NCI-H526 treated with DMSO at 0.1 percent for 48 hours (cell line): ENCODE results near the gene ZNF83.

Experiments used
- DNase-seq: peaks from one replicate; lab custom pipeline; 2025; lab: John Stamatoyannopoulos, UW

ZNF83 gene

DNA sequence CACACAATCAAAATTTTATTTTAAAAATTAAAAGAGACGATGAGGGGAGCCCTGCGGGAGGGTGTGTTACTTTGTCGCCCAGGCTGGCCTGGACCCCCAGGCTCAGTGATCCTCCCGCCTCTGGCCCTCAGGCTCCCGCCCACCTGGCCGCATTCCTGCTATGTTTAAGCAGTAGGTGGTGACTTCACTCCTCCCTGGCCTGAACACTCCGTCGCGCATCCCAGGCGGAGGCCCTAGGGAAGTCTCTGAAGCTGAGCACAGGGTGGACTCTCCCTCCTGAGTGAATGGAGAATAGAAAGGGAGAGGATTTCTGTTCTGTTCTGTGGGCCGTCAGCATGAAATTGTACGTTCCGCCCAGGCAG, 68.5 kb downstream of the ZNF83 start:
- peak; percentile 61 for DNase-seq

DNA sequence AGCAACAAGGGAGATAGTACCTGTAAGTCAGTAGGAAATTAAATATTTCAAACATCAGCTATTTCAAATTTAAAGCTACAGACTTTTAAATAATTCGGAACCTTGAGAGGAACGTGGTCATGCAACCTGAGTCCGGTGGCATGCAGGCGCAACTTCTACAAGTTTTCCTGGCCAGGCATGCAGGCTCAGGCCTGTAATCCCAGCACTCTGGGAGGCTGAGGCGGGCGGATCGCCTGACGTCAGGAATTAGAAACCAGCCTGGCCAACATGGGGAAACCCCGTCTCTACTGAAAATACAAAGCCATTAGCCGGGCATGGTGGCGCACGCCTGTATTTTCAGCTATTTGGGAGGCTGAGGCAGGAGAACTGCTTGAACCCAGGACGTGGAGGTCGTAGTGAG, 70.2 kb downstream of the ZNF83 start:
- DNase-seq: no peak

DNA sequence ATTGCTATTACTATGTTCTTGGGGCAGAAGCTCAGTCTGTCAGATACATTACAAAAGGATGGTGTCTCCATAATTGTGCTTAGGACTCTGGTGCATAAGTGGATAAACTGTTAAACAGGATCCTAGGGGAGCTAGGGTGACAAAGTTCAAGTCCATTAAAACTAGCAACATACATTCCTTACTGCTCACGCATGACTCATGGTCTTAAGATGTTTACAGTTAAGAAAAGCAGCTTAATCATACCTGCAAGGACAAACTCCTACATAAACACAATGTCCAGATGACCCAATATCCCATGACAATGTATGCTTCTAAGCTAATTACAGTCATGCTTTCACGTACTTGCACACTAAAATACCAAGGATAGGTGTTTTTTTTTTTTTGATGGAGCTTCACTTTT, 71.6 kb downstream of the ZNF83 start:
- DNase-seq: no peak

DNA sequence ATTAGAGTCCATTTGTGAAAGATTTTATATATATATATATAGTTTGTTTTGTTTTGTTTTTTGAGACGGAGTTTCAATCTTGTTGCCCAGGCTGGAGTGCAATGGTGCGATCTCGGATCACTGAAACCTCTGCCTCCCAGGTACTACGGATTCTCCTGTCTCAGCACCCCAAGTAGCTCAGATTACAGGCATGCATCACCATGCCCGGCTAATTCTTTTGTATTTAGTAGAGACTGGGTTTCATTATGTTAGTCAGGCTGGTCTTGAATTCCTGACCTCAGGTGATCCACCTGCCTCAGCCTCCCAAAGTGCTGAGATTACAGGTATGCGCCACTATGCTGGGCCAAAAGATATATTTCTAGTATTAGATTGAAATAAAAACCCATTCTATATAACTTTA, 72.0 kb downstream of the ZNF83 start:
- no peak for DNase-seq
